HG02623 (cell line): ENCODE results near the gene CDRT15.
"Not testable (repeated sequence)": the region's sequence is repeated elsewhere in the genome, so short reads cannot be mapped to it uniquely, and the experiment has no call there.

Experiments used
- ATAC-seq: cut with Tn5 transposase; IDR thresholded peaks from one replicate; pipeline ENCODE4 v1.9.1; 2021; ENCODE audit warnings: moderate library complexity; ENCODE audit not compliant: unreplicated experiment

Gene CDRT15

DNA sequence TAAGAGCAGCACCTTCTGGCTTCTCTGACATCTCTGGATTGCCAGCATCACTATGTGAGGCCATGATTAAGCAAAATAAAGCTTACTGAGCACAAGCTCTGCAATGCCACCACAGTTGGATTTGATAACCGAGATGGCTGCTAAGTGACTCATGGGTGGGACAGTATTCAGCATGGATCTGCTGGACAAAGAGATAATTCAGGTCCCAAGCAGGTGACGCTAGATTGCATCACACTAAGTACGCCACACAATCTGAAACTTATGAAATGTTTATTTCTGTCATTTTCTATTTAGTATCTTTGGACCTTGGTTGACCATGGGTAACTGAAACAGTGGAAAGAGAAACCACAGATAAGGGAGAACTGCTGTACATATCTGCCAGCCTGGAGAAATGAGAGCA, 27.4 kb downstream of the CDRT15 start:
- no peak for ATAC-seq

DNA sequence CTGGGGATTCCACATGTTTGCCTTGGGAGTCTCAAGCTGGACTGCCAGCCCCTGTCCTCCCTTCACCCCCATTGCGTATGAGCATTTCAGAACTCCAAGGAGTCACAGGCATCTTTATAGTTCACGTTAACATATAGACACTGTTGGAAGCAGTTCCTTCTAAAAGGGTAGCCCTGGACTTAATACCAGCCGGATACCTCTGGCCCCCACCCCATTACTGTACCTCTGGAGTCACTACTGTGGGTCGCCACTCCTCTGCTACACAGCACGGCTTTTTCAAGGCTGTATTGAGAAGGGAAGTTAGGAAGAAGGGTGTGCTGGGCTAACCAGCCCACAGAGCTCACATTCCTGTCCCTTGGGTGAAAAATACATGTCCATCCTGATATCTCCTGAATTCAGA, 28.9 kb downstream of the CDRT15 start:
- ATAC-seq = no peak

DNA sequence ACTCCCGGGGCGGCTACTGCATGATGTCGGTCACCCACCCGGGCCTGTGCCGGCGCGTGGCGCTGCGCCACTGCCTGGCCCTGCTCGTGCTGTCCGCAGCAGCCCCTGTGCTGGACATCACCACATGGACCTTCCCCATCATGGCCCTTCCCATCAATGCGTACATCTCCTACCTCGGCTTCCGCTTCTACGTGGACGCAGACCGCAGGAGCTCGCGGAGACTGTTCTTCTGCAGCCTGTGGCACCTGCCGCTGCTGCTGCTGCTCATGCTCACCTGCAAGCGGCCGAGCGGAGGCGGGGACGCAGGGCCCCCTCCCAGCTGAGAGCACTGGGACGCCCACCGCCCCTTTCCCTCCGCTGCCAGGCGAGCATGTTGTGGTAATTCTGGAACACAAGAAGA, 29.8 kb downstream of the CDRT15 start:
- no peak for ATAC-seq

DNA sequence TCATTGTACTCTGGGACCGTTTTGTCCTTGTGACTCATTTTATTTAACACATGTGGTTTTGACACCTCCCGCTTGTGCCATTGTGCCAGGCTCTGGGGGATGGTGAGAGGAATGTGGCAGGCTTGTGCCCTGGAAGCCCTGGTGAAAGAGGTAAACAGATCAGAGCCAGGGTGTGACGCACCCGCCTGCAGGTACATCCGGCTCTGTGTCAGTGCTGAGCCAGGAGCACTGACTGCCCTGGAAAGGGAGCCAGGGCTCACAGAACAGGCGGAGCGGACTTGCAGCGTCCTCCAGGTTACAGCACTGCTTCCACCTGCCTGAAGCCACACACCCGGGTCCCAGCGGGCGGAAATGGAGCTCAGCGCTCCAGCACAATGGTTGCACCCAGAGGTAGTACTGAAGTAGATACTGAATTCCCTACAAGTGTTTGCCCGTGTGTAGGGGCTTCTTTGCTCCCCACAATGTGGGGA, 30.6 kb downstream of the CDRT15 start:
- no peak for ATAC-seq

DNA sequence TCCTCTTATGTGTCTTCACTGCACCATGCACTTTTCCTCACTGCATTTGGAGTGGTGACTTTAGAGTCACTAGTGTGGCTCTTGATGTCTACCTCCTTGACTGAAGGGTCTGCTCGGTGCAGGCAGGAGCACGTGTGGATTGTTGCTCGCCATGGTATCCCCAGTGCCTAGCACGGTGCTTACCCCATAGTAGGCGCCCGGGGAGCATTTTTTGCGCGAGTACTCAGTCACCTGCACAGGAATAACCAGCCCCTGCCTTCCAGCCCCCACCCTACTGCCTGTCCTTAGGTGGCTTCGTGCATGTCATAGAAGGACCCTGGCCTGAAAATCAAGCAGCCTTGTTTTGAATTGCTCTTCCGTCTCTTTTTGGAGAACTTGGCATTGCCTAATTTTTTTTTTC, 31.3 kb downstream of the CDRT15 start:
- no peak for ATAC-seq

DNA sequence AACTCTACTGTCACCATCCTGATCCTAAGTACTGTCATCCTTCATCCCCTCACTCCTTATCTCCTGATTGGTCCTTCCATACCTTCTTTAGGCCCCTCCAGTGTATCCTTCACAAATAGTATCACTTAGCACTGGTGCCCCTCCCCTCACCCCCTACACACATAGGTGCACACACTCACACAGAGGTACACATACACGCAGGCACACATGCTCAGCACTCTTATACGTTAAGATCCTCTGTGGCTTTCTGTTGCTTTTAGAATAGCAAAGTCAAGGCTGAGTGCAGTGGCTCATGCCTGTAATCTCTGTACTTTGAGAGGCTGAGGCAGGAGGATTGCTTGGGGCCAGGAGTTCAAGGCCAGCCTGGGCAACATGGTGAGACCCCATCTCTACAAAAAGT, 32.1 kb downstream of the CDRT15 start:
- no peak for ATAC-seq

DNA sequence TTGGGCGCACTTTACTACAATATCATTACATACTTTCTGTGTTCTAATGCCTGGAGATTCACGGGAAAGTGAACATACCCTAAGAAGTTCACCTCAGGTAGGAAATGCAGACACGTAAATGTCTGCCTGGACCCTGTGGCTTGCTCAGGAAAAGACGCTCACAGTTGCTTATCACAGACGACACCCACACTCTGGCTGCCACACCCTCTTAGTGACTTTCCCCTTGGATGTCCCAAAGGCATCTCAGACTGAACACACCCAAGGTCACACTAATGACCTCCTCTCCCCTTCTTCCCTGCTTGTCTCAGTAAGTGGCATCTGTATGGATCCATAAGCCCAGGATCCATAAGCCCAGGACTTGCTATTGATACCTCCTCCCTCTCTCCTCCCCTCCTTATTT, 32.6 kb downstream of the CDRT15 start:
- ATAC-seq = no peak

DNA sequence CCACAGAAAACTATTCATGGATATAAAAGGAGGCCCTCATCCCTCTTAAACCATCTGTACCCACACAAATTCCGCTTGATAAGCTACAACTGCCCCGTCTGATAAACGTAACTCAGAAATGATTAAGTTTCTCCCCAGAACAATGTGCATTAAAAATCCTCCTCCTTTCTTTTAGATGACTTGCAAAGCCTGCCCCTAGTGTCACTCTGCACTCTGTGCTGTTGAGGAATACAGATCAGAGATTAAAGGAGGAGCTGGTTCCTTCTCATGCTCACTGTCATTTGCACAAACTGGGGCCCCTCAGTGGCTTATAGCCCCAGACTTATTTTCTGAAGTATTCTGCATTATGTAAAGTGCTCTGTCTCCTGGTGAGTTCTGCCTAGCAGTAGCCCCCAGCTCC, 33.3 kb downstream of the CDRT15 start:
- no peak for ATAC-seq

DNA sequence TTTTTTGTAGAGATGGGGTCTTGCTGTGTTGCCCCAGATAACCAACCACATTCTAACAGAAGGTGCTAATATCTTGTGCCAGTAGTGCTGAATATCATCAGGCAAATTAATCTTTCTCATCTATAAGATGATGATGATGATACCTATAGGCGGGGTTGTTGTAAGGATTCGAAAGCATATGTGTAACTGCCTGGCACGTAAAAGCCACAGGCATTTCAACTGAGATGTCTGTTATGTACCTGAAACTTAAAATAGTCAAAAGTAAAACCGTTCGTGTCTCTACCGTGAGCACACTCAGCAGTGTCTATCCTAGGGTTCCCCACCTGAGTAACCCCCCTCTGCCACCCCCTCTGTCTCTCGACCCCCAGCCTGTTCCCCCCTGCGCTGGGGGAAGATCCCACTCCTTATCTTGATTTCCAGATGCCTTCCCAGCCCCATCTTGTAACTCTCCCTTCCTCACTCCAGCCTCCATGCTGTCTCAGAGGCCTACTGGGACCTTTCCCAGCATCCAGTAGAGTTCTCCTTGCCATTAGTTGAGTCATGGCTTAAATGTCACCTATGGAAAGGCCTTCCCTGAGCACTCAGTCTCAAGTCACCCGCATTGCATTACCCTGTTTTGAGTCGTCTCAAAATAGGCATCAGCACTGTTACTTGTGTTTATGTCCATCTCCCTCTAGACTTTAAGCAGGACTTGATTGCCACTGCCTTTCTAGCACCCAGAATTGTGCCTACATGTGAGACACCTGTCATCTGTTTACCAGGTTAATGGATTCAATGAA, 34.1 kb downstream of the CDRT15 start:
- ATAC-seq = no peak

DNA sequence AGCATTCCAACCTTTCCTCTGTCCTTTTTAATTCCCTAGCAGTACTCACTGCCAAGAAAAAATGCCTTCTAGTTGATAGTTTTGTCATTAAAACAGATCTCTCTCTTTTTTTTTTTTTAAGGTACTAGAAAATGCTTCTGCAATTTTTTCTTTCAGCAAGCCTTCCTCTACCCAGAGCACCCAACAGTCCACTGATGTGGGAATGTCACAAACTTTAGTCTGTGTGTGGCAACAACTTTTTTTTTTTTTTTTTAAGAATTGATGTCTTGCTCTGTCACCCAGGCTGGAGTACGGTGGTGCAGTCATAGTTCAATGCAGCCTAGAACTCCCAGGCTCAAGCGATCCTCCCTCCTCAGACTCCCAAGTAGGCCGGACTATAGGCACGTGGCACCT, 34.7 kb downstream of the CDRT15 start:
- no peak for ATAC-seq

DNA sequence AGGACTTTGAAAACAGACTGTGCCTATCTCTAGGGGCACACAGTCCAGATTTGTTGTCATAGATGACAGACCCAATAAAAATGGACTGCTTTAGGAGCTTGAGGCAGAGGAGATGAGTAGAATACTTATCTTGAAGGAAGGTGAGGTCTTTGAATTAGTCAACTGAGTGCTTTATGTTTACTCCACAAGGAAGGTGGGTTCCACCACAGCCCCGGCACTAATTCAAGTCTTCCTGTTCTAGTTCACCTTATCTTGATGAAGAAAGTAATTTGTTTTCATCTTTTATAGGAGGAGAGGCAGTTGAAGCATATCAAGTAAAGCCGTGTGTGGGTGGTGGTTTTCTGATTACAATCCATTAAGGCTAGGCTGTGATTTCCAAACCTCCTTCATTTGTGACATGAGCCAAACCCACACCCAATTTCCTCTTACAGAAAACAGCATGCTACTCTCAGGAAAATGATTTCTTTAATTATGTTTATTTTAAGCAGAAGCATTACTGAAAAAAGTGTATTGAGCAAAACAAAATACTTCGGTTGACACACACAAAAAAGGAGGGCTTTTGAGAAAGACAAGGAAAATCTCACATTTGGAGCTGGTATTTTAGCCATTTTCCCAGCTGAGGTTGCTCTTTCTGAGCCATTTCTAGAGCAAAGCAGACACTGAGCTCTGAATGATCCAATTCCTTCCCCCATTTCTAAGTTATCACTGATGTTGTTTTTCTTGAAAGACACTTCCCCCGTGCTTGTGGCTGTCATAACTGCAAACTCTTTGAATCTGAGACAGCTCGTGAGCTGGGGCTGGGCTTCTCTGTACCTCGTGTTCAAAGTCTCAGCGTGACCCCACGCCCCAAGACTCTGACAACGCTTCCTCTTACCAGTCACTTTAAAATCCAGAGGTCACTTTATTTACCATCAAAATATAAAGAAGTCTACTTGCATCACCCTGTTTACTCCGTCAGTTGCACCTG, 35.4 kb downstream of the CDRT15 start:
- ATAC-seq = no peak

DNA sequence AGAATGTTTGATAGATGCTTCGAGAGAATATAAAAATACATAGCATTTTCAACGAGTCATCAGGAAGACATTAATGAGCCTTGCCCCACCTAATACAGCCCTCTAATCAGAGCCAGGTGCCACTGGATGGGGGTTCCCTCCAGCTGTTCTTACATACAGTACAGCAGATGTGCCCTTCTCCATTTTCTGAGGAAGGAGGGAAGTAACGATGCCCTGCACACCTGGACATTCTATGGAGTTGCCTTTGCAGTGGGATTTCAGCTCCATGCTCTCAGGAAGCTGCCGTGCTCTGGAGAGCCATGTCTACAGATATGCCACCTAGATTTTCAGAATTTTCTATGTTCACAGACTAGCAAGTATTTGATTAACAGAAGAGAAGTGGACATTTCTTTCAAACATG, 36.3 kb downstream of the CDRT15 start:
- no peak for ATAC-seq

DNA sequence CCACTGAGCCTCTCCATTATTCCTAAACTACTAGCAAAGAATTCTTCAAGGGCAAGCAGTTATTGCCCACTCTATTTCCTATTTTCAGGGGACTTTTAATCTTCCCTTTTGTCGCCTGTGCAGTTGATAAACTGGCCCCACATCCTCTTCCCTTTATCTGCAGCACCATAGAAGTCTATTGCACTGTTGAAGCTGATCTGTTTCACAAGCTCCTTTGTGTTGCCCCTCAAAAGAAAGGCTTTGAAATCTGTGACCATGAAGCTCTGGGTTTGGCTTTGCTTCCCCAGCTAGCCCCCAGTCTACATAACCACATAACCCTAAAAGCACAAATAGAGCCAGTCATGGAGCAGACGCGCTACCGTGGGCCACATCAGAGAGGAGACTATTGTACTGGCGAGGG, 37.1 kb downstream of the CDRT15 start:
- no peak for ATAC-seq

DNA sequence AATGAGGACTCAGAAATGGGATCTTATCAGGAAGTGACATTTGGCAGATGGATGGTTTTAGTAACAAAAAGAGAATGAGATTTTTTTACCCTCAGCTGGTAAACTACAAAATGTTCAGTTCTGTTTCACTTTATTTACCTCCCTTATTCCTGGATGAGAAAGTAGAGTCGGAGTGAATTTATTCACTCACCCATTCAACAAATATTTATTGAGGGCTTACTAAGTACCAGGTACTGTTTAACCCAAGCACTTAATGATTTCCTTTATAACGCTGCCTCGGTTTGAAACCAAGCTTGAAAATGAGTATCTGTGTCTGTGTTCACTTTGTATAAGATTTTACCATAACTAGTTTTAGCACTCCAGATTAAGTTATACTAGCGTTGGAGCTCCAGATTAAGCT, 38.1 kb downstream of the CDRT15 start:
- ATAC-seq = no peak

DNA sequence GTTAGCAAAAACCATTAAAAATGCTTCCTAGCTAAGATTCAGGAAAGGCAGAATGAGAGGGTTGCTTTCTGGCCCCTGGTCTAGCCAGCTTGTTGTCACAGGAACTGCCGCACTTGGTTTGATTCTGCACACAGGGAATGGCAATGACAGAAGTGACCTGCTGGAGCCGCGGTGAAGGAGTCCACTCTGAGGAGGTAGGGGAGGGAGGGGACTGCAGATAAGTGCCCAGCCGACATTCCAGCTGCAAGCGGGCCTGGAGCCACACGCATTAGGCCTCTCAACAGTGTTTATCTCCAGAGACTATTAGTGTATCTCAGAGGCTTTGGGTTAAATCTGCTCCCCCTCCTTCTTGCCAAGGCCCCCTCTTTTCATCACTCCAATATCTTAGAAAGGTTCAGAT, 38.6 kb downstream of the CDRT15 start:
- ATAC-seq = no peak

DNA sequence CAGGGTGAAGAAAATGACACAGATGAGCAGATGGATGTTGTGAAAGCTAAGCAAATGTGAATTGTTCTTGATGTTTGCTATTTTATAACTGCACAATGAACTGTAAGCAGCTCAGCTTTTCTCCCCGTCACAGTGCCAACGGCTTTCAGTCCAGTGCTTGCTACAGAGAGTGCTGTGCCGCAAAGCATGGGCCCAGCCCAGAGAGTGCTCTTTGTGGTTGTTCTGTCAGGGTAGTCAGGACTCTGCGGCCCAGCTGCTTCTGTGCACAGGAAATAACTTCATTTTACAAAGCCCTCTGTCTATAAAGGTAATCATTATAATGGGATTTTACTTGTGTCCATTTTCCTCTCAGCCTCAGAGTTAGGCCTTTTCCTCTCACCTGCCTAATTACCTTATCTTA, 39.1 kb downstream of the CDRT15 start:
- ATAC-seq = no peak

DNA sequence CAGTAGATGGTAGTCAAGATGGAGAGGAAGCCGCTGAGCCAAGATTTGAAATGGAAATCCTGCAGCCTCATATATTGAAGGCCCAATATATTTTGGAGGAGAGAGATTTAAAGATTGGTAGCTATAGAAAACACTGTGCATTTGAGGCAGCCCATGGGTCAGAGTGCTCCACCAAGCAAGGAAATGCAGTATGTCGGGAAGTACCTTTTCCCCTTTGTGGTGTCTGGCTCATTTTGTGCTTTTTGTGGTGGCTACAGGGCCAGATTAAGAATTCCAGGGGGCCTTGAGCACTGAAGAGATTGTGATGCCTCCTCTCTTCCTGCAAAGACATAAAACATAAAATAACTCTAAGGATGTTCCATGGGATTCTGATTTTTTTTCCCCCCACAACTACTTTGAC, 39.6 kb downstream of the CDRT15 start:
- no peak for ATAC-seq

DNA sequence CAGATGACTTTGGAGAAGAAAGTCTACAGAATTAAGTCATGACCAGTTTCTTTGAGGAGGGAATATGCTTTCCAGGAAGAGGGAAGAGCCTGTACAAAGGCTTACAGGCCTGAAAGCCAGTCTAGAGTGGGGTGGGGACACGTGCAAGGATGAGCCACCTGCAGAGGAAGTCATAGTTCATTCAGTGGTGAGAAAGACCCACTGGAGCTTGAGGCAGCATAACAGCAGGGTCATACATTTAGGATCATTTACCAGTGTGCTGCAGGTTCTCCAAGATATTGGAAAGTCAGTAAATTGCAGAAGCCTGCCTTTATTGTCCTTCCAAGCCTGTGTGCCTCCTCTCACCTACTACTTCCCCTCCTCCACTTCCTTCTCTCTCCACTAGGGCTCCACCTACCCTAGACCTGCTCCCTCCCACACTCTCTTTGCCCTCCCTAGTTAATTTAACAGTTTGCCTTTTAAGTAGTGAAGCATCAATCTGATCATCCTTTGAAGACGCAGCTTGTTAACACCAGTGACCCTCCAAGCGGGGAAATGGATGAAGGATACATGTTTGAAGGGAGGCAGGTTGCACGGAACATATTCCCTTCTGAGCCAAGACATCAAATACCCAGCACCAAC, 40.2 kb downstream of the CDRT15 start:
- ATAC-seq = no peak

DNA sequence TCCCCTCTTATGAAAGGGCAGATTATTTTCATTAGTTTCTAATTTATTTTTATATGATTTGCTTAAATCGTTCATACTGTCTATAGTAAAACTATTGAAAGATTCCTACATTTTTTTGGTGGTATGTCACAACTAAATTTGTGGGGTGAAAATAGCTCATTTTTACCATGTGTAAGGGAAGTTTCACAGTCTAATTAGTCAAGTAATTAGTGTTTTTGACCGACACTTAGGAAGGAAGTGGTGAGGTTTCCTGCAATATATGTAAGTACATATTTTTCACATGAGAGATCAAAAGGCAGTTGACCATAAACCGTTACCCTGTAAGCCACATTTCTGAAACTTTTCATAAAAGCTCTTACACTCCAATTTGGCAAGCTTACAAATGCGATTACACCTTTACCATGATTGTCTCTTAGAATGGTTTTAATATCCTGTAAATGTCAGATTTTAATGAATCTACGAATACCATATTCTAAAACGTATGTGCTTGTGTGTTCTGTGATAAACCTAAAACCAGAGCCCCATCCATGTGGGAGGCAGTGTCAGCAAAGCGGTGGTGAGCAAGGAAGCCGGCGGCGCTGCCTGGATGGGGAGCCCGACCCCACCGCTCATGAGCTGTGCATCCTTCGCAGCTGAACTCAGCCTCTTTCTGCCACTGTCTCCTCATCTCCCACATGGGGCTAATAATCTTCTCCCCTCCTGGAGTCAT, 43.9 kb downstream of the CDRT15 start:
- ATAC-seq = not testable (repeated sequence)

DNA sequence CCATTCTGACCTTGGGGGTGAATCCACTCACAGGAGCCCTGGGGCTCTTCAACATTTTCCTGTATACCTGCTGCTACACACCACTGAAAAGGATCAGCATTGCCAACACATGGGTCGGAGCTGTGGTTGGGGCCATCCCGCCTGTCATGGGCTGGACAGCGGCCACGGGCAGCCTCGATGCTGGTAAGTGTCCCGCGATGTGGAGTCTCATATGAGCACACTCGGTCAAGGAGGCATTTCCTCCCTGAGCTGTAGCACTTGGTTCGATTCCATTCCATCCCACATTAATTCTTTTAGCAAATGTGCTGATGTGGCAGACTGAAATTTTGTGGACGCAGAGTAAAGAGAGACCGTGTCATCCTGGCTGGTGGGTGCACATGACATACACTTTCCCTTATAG, 44.6 kb downstream of the CDRT15 start:
- not testable (repeated sequence) for ATAC-seq

DNA sequence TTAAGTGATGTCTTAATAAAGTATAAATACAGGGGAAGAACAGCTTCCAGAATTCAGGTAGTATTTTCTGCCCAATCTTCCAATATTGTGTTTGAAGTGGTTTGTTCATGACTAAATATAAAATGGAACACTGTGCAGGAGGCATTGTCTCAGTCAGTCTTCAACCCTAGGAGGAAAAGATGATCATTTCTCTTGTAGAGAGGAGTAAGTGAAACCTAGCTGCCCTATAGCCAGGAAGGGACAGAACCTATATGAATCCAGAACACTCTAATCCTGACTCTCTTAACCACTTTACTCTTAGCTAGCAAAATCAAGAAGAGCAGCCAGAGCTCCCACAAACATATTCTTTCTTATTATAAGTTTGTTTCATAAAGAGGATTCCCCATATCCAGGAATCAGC, 45.2 kb downstream of the CDRT15 start:
- ATAC-seq = not testable (repeated sequence)
